ENCODE results near the gene KIZ.

The KIZ gene

DNA sequence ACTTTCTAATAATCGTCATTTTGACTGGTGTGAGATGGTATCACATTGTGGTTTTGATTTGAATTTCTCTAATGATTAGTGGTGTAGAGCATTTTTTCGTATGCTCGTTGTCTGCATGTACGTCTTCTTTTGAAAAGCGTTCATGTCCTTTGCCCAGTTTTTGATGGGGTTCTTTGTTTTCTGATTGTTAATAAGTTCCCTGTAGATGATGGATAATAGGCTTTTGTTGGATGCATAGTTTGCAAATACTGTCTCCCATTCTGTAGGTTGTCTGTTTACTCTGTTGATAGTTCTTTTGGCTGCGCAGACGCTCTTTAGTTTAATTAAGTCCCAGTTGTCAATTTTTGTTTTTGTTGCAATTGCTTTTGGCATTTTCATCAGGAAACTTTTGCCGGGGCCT, 144.9 kb downstream of the KIZ start:
- Histone ChIP-seq H3K9me3 (ENCODE audit: control insufficient read depth, low read length) (no peaks in the 10 kb centered on the region), H3K27me3 (replicated peaks; ENCODE audit: control insufficient read depth, insufficient read depth, low read length, poor library complexity, severe bottlenecking) (no peaks in the 10 kb centered on the region), H3K4me3 (ENCODE audit: insufficient read depth, low read depth, low read length, poor library complexity, severe bottlenecking) (no peak overlapping the region), H3K4me1 (ENCODE audit: control insufficient read depth, insufficient read depth, low read length, poor library complexity, severe bottlenecking) (no peaks in the 10 kb centered on the region), H3K36me3 (ENCODE audit: control insufficient read depth, insufficient read depth, low read length) (no peaks in the 10 kb centered on the region), H3K27ac (ENCODE audit: insufficient read depth, low read length, poor library complexity, severe bottlenecking) (no peak overlapping the region)
- no peak for DNase-seq

DNA sequence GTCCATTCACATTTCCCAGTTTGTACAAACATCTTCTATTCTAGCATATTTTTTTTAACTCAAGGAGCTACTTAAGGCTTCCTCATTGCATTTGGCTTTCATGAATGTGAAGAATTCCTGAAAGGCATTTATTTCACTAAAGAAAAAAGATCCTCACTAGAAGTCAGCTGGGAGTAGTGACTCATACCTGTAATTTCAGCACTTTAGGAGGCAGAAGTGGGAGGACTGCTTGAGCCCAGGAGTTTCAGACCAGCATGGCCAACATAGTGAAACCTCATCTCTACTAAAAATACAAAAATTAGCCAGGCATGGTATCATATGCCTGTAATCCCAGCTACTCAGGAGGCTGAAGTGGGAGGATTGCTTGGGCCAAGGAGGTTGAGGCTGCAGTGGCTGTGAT, 146.4 kb downstream of the KIZ start:
- Histone ChIP-seq H3K27me3 (replicated peaks; ENCODE audit: control insufficient read depth, insufficient read depth, low read length, poor library complexity, severe bottlenecking) (no peaks in the 10 kb centered on the region), H3K27ac (ENCODE audit: insufficient read depth, low read length, poor library complexity, severe bottlenecking) (no peak overlapping the region), H3K4me1 (ENCODE audit: control insufficient read depth, insufficient read depth, low read length, poor library complexity, severe bottlenecking) (no peaks in the 10 kb centered on the region), H3K36me3 (ENCODE audit: control insufficient read depth, insufficient read depth, low read length) (no peaks in the 10 kb centered on the region), H3K4me3 (ENCODE audit: insufficient read depth, low read depth, low read length, poor library complexity, severe bottlenecking) (no peak overlapping the region), H3K9me3 (ENCODE audit: control insufficient read depth, low read length) (no peaks in the 10 kb centered on the region)
- no peak for DNase-seq

DNA sequence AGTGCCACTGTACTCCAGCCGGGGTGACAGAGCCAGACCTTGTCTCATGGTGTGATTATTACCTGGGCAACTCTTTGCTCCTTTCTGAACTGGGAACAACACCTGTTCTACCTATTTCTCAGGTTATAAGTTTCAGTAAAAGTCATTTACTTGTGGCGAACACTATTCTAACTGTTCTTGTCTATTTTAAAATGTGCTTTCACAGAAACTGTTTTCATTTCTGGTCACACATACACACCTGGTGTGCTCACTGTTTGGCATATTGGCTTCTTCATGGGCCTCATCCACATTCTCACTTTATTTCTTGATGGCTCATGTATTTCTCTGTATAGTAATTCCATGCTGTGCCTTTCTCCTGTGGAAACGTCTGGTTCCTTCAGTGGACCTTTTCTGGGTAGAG, 146.8 kb downstream of the KIZ start:
- Histone ChIP-seq H3K4me1 (ENCODE audit: control insufficient read depth, insufficient read depth, low read length, poor library complexity, severe bottlenecking) (no peaks in the 10 kb centered on the region), H3K4me3 (ENCODE audit: insufficient read depth, low read depth, low read length, poor library complexity, severe bottlenecking) (no peak overlapping the region), H3K36me3 (ENCODE audit: control insufficient read depth, insufficient read depth, low read length) (no peaks in the 10 kb centered on the region), H3K9me3 (ENCODE audit: control insufficient read depth, low read length) (no peaks in the 10 kb centered on the region), H3K27ac (ENCODE audit: insufficient read depth, low read length, poor library complexity, severe bottlenecking) (no peak overlapping the region), H3K27me3 (replicated peaks; ENCODE audit: control insufficient read depth, insufficient read depth, low read length, poor library complexity, severe bottlenecking) (no peaks in the 10 kb centered on the region)
- DNase-seq = no peak

DNA sequence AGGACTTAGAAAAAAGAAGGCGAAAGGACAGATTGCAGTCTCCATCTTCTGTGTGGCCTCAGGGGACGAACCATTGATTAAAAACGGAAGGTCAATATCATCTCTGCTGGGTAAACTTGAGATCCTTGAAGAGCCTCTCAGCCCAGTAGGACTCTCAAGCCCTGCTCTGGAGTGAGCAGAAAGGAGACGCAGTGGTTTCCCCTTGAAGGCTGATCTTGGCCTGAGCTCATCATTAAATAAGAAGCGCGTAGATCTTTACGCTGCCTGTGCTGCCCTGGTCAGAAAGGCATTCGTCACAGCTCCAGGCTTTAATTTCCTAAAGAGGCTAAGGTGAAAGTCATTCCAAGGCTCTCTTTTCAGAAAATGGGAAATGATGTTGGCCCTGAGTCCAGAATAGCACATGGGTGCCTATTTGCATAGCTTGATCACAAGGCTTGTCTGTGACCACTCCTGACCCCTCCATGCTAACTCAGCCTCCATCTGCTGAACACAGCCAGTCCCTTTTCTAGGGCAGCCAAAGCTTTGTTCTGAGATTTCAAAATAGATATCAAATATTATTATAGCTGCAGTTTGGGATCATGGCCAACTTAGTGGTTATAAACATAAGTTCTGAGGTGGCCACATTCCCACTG, 148.0 kb downstream of the KIZ start:
- no peak overlapping the region for H3K27ac ChIP-seq (ENCODE audit: insufficient read depth, low read length, poor library complexity, severe bottlenecking)
- no peak for DNase-seq
- no peaks in the 10 kb centered on the region for H3K4me1 ChIP-seq (ENCODE audit: control insufficient read depth, insufficient read depth, low read length, poor library complexity, severe bottlenecking)
- no peaks in the 10 kb centered on the region for H3K36me3 ChIP-seq (ENCODE audit: control insufficient read depth, insufficient read depth, low read length)
- no peaks in the 10 kb centered on the region for H3K9me3 ChIP-seq (ENCODE audit: control insufficient read depth, low read length)
- H3K27me3 ChIP-seq (replicated peaks; ENCODE audit: control insufficient read depth, insufficient read depth, low read length, poor library complexity, severe bottlenecking) = no peaks in the 10 kb centered on the region
- H3K4me3 ChIP-seq (ENCODE audit: insufficient read depth, low read depth, low read length, poor library complexity, severe bottlenecking) = no peak overlapping the region

DNA sequence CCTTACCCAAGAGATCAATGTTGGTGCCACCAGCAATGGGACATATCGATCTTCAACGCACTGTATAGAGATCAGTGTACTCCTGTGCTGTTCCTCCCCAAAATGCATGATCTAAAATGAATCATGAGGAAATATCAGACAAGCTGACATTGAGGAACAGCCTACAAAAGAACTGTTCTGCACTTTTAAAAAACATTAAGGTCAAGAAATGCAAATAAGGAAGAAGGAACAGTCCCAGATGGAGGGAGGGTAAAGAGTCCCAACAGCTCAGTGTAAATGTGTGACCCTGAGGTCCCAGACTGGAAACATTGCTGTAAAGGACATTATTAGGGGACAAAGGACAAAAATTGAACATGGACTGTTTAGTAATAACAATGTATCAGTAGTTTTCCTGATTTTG, 152.9 kb downstream of the KIZ start:
- DNase-seq = no peak
- H3K4me1 ChIP-seq (ENCODE audit: control insufficient read depth, insufficient read depth, low read length, poor library complexity, severe bottlenecking) = no peaks in the 10 kb centered on the region
- H3K27ac ChIP-seq (ENCODE audit: insufficient read depth, low read length, poor library complexity, severe bottlenecking) = no peak overlapping the region
- no peaks in the 10 kb centered on the region for H3K27me3 ChIP-seq (replicated peaks; ENCODE audit: control insufficient read depth, insufficient read depth, low read length, poor library complexity, severe bottlenecking)
- no peak overlapping the region for H3K4me3 ChIP-seq (ENCODE audit: insufficient read depth, low read depth, low read length, poor library complexity, severe bottlenecking)
- no peaks in the 10 kb centered on the region for H3K9me3 ChIP-seq (ENCODE audit: control insufficient read depth, low read length)
- H3K36me3 ChIP-seq (ENCODE audit: control insufficient read depth, insufficient read depth, low read length) = no peaks in the 10 kb centered on the region

DNA sequence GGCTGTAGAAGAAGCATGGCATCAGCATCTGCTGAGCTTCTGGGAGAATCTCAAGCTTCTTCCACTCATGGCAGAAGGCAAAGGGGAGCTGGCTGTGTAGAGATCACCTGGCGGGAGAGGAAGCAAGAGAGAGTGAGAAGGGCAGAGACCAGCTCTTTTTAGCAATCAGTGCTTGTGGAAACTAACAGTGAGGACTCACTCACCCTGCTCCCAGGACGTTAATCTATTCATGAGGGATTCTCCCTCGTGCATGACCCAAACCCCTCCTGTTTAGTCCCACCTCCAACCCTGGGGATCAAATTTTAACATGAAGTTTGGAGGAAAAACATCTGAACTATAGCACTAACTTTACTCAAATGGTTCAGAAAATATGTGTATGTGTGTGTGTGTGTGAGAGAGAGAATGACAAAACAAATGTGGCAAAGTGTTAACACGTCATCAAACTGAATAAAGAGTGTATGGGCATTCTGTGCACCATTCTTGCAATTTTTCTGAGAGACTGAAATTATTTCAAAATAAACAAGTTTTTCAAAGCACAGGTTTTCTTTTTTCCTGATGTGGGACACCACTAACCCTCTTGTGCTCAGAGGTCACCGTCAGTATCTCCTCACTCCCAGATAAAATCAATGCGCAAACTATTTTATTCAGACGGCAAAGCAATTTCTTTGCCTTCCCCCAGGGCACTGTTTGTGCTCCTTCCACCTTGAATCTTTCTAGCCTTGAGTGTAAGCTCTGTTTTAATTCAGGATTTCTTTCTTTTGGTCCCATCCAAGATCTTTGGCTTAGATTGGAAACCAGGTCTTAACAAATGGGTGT, 154.0 kb downstream of the KIZ start:
- no peak overlapping the region for H3K27ac ChIP-seq (ENCODE audit: insufficient read depth, low read length, poor library complexity, severe bottlenecking)
- H3K4me1 ChIP-seq (ENCODE audit: control insufficient read depth, insufficient read depth, low read length, poor library complexity, severe bottlenecking) = no peaks in the 10 kb centered on the region
- H3K27me3 ChIP-seq (replicated peaks; ENCODE audit: control insufficient read depth, insufficient read depth, low read length, poor library complexity, severe bottlenecking) = no peaks in the 10 kb centered on the region
- H3K36me3 ChIP-seq (ENCODE audit: control insufficient read depth, insufficient read depth, low read length) = no peaks in the 10 kb centered on the region
- DNase-seq = no peak
- no peak overlapping the region for H3K4me3 ChIP-seq (ENCODE audit: insufficient read depth, low read depth, low read length, poor library complexity, severe bottlenecking)
- H3K9me3 ChIP-seq (ENCODE audit: control insufficient read depth, low read length) = no peaks in the 10 kb centered on the region

DNA sequence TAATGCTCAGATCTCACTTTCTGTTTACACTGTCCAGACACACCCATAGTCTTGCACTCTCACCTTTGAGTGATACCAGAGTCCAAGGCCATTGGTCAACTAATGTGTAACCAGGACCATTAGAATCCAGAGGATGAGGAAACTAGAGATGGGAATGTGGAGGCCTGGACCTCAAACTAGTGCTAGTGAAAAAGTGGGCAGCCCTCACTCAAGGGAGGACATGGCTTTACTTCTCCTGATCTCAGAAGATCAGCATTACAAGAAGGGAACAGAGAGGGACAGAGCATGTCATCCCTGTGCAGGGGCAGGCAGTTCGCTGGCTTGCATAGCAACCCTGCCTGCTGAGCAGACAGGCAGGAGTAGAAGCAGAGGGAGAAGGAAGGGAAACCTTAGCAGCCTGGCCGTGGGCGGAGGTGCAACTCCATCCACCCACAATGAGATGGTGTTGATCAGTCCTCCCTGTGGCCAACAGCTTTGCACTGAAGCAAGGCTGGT, 154.7 kb downstream of the KIZ start:
- no peak for DNase-seq
- Histone ChIP-seq H3K9me3 (ENCODE audit: control insufficient read depth, low read length) (no peaks in the 10 kb centered on the region), H3K4me3 (ENCODE audit: insufficient read depth, low read depth, low read length, poor library complexity, severe bottlenecking) (no peak overlapping the region), H3K27me3 (replicated peaks; ENCODE audit: control insufficient read depth, insufficient read depth, low read length, poor library complexity, severe bottlenecking) (no peaks in the 10 kb centered on the region), H3K36me3 (ENCODE audit: control insufficient read depth, insufficient read depth, low read length) (no peaks in the 10 kb centered on the region), H3K4me1 (ENCODE audit: control insufficient read depth, insufficient read depth, low read length, poor library complexity, severe bottlenecking) (no peaks in the 10 kb centered on the region), H3K27ac (ENCODE audit: insufficient read depth, low read length, poor library complexity, severe bottlenecking) (no peak overlapping the region)

DNA sequence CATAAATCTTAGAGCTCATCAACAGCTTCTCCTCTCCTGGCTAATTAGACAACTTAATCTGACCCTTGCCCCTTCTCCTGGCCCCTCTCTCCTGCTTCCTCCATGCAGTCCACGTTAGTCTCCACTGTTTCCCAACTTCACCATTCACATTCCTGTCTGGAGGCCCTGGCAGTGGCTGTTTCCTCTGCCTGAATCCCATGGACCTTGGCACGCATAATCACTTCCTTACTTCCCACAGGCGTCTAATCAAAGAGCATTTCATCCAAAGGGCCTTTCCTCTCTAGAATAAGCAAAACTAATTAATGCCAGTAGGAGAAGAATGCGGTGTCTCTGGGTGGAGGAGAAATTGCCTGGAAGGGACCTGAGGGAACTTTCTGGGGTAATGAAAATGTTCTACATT, 160.9 kb downstream of the KIZ start:
- no peak overlapping the region for H3K4me3 ChIP-seq (ENCODE audit: insufficient read depth, low read depth, low read length, poor library complexity, severe bottlenecking)
- no peaks in the 10 kb centered on the region for H3K27me3 ChIP-seq (replicated peaks; ENCODE audit: control insufficient read depth, insufficient read depth, low read length, poor library complexity, severe bottlenecking)
- DNase-seq = no peak
- H3K27ac ChIP-seq (ENCODE audit: insufficient read depth, low read length, poor library complexity, severe bottlenecking) = no peak overlapping the region
- H3K36me3 ChIP-seq (ENCODE audit: control insufficient read depth, insufficient read depth, low read length) = no peaks in the 10 kb centered on the region
- H3K9me3 ChIP-seq (ENCODE audit: control insufficient read depth, low read length) = no peaks in the 10 kb centered on the region
- no peaks in the 10 kb centered on the region for H3K4me1 ChIP-seq (ENCODE audit: control insufficient read depth, insufficient read depth, low read length, poor library complexity, severe bottlenecking)

DNA sequence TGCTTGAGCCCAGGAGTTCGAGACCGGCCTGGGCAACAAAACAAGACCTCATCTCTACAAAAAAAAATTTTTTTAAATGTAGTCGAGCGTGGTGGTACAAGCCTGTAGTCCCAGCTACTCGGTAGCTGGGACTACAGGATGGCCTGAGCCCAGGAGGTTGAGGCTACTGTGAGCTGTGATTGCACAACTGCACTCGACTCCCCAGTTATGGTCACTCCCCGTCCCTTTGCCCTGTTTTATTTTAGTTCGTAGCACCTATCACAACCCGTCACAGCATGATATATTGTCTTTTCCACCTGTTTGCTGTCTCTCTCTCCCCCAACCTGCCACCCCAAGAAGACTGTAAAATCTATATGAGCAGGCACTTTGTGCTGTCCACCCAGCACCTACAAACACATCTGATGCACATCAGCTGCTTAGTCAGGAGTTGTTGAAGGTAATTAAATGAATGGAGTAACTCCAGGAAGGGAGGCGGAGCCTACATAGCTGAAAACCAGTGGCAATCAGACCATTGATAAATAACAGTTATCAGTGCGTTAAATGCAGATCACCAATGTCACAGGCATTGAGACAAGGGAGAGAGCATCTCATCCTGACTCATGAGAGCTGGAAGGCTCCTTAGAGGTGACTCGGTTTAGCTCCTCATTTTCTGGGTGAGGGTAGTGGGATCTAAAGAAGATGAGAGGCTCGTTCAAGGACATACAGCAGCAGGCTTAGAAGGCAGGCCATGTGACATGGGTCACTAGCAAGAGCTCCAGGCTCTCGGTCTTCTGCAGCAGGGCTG, 162.9 kb downstream of the KIZ start:
- Histone ChIP-seq H3K27ac (ENCODE audit: insufficient read depth, low read length, poor library complexity, severe bottlenecking) (no peak overlapping the region), H3K4me1 (ENCODE audit: control insufficient read depth, insufficient read depth, low read length, poor library complexity, severe bottlenecking) (no peaks in the 10 kb centered on the region), H3K9me3 (ENCODE audit: control insufficient read depth, low read length) (no peaks in the 10 kb centered on the region), H3K36me3 (ENCODE audit: control insufficient read depth, insufficient read depth, low read length) (no peaks in the 10 kb centered on the region), H3K4me3 (ENCODE audit: insufficient read depth, low read depth, low read length, poor library complexity, severe bottlenecking) (no peak overlapping the region), H3K27me3 (replicated peaks; ENCODE audit: control insufficient read depth, insufficient read depth, low read length, poor library complexity, severe bottlenecking) (no peaks in the 10 kb centered on the region)
- no peak for DNase-seq

DNA sequence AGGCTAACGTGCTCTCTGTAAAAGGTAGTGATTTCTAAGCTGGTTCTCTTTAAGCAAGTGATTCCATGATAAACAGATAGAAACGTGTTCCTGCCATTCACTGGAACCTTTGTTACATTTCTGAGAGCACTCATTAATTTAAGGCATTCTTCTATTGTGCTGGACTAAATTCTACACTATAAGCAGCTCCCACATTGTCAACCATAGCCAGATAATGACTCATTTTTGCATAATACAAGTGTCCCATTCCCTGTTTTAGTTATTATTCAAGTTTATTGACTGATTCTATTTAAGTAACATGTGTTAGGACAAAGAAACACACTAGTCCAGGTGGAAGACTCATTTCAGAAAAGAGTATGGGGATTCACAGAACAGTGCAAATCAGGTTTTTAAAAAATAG, 163.8 kb downstream of the KIZ start:
- Histone ChIP-seq H3K9me3 (ENCODE audit: control insufficient read depth, low read length) (no peaks in the 10 kb centered on the region), H3K4me1 (ENCODE audit: control insufficient read depth, insufficient read depth, low read length, poor library complexity, severe bottlenecking) (no peaks in the 10 kb centered on the region), H3K27me3 (replicated peaks; ENCODE audit: control insufficient read depth, insufficient read depth, low read length, poor library complexity, severe bottlenecking) (no peaks in the 10 kb centered on the region), H3K36me3 (ENCODE audit: control insufficient read depth, insufficient read depth, low read length) (no peaks in the 10 kb centered on the region), H3K4me3 (ENCODE audit: insufficient read depth, low read depth, low read length, poor library complexity, severe bottlenecking) (no peak overlapping the region), H3K27ac (ENCODE audit: insufficient read depth, low read length, poor library complexity, severe bottlenecking) (no peak overlapping the region)
- DNase-seq = no peak
